HG03175 (cell line): Measurements from ENCODE around the gene RNF32.

ENCODE experiments used
- ATAC-seq: cut with Tn5 transposase; IDR thresholded peaks from one replicate; pipeline ENCODE4 v1.9.1; 2021; ENCODE audit warnings: mild to moderate bottlenecking, moderate library complexity; ENCODE audit not compliant: unreplicated experiment

Gene RNF32

DNA sequence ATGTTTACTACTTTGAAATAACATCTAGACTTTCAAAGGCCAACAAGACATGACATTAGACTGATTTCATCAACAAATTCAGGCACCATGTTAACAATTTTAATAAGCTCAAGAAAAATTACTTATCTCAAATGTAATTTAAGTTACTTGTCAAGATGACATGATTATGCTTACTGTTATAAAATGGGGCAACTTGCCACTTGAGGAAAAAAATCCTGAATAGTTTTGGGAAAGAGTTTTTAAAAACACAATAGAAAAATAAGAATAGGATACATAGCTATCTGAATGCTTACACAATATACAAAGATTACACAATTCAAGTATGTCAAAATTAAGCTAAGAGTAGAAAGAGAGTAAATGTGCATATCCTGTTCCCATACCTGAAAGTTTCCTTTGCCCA is 85.4 kb downstream of the RNF32 start:
- no peak for ATAC-seq
